OCI-M2 (cell line): Measurements from ENCODE around the gene RNU1-3.
"Not testable (repeated sequence)": the region's sequence is repeated elsewhere in the genome, so short reads cannot be mapped to it uniquely, and the experiment has no call there.

Experiments
- DNase-seq: peaks from one replicate; lab custom pipeline; 2025; ENCODE audit not compliant: unreplicated experiment; lab: John Stamatoyannopoulos, UW

RNU1-3 gene

DNA sequence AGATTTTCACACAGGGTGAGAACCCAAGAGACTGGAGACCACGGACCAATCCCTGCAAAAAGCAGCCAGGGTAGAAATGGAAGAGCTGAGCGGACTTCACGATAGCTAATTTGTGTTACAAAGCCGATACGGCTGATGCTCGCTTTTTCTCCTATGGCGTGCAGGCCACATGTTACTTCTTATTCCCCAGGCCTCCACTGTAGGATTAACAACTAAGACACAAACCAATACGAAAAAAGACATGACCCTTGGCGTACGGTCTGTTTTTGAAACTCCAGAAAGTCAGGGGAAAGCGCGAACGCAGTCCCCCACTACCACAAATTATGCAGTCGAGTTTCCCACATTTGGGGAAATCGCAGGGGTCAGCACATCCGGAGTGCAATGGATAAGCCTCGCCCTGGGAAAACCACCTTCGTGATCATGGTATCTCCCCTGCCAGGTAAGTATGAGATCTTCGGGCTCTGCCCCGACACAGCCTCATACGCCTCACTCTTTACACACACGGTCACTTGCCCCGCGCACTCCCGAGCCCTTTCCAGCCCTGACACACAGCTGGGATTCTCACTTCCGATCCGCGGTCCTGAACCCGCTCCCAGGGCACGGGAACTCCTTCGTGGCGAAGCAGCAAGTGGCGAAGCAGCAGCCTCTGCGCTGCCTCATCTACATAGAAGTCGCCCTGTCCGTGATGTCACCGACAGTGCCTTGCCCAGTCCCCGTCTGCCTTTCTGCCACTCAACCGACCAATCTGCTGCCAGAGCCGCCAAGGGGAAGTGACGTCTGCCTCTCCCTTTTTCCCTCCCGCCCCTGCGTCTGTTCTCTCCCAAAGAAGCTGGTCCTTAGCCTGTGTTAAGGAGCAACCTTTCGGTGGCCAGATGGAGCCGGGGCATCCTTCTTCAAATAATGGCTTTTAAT lies at the start of gene RNU1-3:
TSS of gene RNU1-3 (minus strand) at position 447 of the 912 bp plus-strand sequence.
- DNase-seq, result not testable (repeated sequence)

DNA sequence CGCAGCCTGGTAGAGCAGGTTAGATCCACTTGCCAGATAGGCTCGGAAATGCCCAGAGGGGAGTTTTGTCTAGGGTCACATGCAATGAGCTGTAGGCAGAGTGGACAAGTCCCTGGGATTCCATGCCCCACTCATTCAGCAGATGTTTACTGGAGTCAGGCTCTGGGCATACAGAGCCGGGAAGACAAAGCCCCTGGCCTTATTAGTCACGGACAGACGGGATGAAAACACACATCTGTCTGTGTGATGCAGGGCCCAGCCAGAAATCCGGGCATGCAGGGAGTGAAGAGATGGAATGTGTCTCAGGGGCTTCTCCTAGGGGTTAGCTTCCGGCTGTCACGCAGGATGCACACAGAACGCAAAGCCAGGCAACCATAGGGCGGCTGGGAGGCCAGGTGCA lies 46.7 kb upstream of the RNU1-3 start:
- not testable (repeated sequence) for DNase-seq

DNA sequence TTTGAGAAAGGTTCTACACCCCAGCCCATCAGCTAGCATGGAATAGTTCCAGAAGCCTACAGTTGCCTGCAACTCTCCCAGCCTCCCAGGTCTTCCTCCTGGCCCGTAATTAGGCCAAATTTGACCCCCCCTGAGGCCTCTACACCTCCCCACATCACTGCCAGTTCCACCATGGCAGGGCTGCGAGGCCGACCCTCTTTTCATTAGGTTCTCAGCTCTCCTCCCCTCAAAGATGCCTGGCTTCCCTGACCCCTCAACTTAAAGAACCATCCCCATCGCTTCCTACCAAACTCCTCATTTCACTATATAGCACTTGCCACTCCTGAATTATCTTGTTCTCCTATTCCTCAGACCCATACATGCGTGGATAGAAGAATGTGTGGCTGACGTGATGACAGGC lies 46.2 kb upstream of the RNU1-3 start:
- DNase-seq, result not testable (repeated sequence)

DNA sequence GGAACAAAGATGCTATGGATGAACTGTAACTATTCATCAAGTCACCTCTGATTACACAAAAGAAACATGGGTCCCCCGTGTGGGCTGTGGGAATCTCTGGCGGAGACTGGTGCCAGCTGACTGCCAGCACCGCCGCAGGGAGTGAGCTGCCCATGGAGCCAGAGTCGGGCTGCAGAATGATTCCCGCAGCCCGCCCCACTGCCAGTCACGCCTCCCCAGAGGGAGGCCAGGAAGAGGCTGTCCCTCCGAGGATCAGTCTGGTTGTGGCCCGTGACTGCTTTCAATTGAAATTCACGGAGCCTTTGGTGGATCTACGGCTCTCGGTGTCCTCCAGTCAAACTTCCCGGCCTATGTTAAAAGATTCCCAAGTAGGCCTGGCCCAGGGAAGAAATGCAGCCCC lies 45.8 kb upstream of the RNU1-3 start:
- not testable (repeated sequence) for DNase-seq

DNA sequence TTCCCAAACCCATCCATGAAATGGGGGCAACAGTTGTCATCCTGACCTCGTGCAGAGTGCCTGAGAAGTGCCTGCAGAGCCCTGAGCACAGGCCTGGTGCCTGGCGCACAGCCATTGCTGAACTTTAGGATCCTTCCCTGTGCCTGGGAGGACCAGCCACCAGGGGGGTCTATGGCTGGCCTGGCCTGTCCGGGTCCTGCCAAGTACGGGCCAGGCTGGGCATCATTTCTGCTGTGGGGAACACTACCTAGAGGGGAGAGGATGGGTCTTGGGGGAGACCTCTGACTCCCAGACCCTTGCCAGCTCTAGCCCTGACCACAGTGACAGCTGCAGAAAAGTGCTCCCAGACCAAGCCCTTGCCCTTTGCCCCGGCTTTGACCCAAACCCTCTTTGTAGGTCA lies 45.4 kb upstream of the RNU1-3 start:
- not testable (repeated sequence) for DNase-seq

DNA sequence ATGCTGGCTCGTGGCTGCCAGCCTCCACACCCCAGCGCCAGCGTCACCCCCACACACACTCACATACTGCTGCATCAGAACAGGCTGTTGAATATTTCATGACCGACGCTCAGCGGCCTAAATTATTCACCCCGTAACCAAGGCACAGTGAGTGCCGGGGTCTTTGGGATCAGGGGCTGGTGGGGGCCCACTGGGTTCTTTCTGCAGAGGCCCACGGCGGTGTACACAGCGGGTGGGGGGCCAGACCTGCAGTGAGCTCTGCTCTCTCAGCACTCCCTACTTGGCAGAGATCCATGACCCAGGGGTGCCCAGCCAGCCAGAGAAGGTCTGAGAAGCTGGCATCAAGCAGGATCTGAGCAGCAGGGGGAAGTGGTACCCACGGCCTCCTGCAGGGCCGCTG lies 43.9 kb upstream of the RNU1-3 start:
- DNase-seq, result not testable (repeated sequence)

DNA sequence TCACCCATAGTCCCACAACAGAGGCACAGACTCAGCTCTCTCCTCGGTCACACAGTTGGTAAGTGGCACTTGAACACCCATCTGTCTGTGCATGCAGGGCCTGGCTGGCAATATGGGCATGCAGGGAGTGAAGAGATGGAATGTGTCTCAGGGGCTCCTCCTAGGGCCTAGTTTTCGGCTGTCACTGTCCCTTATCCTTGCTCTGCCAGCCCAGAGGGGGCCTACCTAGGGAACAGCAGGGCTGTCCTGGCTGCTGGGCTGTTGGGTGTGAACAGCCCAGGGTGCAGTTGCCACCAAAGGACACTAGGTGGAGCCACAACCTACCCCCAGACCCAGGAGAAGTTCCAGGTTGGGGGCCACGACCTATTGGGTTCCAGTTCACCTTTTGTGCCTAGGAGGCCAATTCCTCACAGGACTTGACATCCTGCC lies 42.9 kb upstream of the RNU1-3 start:
- DNase-seq, result not testable (repeated sequence)

DNA sequence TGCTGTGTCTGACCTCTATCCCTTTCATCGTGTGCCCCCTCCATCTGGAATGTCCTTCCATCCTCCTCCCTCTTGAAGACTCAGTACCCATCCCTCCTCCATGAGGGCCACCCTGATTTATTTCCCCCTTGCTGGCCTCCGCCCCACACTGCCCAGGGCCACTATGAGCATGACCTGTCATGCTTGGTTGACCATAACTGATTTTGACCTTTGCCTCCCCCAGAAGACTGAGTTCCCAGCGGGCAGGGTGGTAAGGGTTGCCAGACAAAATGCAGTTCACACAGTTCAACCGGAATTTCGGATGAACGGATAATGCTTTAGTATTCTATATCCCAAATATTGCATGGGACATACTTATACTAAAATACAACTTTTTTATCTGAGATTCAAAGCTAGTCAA lies 42.0 kb upstream of the RNU1-3 start:
- DNase-seq, result not testable (repeated sequence)

DNA sequence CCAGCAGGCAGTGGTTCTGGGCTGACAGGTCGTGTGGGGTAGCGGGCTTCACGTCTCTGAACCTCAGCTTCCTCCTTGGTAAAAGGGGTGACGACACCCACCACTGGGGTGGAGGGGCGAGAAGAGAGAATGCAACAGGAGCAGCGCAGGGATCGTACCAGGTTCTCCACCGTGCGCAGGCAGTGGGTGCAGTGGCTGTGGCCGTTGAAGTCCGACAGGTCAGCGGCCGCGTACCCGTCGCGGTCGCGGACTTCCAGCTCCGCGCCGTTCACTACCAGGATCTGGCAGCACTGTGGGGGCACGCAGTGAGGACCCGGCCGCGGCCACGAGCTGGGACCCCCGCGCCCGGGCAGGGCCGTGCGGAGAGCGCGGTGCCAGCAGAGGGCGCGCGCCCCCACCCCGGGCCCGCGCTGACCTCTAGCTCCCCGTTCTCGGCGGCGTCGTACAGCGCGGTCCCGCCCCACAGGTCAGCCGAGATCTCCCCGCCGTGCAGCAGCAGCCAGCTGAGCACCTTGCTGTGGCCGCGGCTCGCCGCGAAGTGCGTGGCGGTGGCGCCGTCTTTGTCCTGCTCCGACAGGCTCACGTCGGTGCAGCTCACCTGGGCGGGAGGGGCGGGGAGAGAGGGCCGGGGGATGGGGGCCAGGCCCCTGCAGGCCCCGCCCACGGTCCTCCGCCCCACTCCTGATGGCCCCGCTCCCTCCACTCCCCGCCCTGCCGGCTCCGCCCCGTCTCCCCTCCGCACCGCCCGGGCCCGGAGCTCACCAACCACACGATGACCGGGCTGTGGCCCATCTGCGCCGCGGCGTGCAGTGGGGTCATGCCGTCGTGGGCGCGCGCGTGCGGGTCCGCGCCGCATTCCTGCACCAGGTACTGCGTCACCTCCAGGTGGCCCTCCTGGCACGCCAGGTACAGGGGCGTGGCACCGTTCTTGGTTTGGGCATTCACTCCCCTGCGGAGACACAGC lies 40.7 kb upstream of the RNU1-3 start:
- DNase-seq, result not testable (repeated sequence)

DNA sequence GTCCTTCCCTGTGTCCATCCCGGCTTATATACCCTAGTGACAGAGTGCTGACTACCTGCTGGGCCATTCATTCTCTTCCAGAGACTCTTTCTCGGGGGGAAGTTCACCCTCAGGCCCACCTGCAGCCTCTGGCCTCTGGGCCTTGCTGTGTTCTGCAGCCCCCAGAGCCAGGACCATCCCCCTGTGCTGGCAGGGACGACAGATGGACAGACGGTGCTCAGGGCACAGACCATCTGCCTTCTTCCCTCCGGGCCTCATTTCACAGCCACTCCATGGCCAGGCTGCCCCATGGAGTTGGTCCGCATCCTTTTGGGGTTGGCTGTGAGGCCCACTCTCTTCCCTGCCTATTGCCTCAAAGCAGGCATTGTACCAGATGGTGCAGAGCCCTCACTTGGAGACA lies 39.6 kb upstream of the RNU1-3 start:
- DNase-seq, result not testable (repeated sequence)

DNA sequence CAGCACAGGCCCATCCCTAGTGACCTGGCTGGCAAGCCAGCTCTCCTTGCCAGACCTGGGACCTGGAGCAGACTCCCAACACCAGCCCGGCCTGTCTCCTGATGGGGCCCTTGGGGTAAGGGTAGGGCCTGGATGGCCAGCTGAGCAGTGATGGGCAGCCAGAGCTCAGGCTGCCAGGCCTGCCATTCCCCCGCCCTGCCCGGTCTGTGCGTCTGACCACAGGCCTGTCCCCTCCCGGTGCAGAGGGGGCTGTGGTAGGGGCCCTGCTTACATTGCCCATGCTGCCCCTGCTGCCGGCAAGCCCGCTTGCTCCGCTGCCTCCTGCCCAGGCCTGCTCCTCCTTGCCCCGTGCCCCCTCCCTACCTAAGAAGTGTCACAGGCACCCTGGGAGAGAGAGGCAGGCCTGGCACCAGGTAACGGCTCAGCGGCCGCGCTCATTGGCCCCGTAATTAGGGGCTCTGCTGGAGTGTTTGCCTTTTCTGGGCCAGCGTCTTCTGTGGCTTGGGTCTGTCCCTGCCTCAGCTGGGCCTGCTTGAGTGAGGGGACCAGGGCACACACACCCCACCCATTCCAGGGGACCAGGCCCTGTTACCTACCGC lies 37.9 kb upstream of the RNU1-3 start:
- DNase-seq, result not testable (repeated sequence)

DNA sequence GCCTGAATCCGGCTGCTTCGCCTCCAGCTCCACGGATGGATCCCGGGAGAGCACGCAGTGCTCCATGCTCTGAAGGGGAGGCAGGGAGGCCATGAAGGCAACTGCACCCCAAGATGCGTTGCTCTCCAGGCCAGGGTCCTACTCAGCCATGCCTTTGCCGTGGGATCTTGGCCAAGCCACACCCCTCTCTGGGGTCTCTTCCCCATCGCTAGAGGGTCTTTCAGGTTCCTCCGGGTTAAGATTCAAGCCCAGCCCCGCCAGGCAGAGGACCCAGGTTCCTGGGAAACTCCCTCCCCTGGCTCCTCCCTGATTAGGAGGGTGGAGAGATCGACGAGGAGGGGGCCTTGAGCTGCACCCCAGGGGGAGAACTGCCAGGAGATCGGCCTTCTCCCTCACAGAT lies 37.3 kb upstream of the RNU1-3 start:
- not testable (repeated sequence) for DNase-seq

DNA sequence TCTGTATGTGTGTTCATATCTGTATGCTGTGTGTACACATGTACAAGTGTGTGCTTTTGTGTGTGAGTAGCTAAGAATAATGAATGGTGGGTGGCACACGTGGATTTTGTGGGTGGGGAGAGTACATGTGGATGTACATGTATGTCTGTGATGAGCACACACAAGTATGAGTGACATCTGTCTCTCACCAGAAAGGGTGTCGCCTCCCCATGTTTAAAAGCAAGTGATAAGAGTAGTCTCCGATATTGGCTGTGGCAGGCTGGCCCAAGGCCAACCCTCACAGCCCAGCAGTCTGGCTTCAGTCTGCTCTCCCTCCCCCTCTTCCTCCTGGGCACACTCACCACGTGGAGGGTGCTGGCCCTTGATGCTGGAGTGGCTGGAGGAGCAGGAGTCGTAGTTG lies 36.9 kb upstream of the RNU1-3 start:
- not testable (repeated sequence) for DNase-seq

DNA sequence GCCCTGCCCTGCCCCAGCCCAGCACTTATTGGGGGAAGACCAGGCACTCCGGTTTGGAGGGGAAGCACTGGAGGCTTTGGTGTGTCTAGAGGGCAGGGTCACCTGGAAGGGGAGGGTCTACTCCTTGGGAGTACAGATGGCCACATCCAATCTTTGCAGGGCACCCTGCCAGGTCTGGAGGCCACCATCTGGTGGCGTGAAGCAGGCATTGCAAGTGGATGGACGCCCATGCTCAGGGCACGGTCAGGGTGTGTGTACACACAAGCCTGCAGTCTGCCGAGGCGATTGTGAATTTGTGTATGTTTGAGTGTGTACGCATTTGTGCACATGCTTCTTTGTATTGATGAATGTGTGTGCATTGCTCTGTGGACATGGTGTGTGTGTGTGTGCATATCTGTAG lies 36.4 kb upstream of the RNU1-3 start:
- DNase-seq, result not testable (repeated sequence)

DNA sequence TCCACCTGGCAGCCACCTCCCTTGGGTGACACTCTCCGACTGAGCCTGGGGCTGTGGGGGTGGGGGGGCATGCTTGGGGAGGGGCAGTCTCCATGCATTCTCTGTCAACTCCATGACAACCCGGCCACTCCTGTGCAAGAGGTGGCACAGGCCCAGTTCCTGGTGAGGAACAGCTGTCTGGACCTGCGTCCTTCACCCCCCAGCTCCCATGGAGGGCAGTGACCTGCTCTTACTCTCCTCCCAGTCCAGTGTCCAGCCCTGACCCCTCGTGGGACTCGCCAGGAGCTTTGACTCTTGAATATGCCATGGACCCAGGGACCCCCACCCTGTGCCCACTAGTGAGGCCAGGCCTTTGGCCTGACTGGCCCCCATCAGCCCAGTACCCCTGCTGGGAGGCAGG lies 35.5 kb upstream of the RNU1-3 start:
- DNase-seq, result not testable (repeated sequence)

DNA sequence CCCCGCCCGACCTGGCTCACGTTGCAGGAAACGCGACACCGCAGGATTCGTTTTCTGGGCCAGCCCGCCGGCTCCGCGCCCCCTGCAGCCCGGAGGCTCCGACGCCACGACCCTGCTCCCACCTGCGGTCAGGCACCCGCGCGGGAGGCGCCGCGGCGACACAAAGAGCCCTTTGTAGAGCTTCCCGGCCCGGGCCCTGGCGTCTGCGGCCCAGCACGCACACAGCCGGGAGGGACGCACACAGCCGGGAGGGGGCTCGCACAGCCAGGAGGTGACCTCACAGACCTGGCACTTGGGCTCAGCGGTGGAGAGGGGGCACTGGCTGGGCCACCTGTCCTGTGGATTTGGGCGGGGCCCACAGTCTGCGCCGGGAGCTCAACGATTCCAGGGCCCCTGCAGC lies 34.4 kb upstream of the RNU1-3 start:
- DNase-seq, result not testable (repeated sequence)

DNA sequence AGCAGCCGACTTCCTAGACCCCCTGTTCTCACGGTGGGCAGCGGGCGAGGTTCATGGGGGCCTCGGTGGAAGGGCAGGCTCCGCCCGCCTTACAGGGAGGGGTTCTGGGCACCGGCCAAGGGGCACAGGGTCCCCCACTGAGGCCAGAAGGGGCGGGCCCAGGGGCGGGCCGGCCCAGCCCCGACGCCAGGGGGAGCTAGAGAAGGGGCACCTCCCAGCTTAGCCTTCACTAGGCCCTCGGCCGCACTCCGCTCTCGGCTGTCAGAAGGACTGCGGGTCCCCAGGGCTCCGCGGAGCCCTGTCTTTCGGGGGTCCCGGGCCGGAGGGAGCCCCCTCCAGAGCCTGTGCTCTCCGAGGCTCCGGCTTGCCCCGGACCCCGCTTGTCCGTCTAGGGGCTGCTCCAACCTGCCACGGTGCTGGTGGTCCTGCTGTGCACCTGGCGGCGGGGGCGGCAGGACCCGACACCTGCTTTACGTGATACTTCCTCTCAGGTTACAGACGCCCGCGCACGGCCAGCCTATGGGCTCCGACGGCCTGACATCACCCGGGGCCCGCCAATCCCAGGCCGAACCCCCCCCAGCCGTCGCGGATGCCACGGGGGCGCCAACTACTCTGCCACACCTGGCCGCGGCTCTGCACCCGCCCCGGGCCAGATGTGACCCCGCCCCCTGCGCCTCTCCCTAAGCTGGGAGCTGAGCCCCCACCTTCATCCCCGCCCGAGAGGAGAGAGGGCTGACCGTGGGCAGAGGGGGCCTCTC lies 33.6 kb upstream of the RNU1-3 start:
- DNase-seq, result not testable (repeated sequence)

DNA sequence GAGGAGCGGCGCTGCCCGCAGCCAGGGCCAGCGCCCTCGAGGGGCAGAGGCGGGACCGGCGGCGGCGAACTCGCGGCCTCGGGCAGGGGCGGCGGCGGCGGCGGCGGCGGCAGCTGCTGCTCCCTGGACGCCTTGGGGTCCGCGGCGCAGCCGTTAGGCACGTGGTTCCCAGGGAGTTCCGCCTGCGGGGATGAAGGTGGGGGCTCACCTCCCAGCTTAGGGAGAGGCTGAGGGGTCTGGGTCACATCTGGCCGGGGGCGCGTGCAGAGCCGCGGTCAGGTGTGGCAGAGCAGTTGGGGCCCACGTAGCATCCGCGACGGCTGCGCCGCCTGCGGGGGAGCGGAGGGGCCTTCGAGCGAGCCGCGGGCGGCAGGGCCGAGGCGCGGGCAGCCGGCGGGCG lies 32.7 kb upstream of the RNU1-3 start:
- not testable (repeated sequence) for DNase-seq

DNA sequence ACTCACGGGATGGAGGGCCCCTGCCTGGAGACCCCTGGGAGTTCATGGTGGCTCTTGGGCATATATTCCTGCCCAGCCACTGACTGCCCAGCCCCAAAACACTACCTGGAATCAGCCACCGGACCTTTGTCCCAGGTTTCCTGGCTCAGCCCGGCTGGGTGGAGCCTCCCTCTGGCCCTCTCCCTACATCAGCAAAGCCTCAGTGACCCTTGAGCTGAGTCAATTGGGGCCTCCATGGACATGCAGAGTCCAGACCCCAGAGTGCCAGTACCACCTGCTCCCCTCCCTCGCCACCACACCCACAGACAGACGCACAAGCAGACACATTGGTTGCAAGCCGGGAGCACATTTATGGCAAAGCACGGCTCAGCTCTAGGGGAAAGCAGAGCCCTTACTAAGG lies 30.4 kb upstream of the RNU1-3 start:
- not testable (repeated sequence) for DNase-seq

DNA sequence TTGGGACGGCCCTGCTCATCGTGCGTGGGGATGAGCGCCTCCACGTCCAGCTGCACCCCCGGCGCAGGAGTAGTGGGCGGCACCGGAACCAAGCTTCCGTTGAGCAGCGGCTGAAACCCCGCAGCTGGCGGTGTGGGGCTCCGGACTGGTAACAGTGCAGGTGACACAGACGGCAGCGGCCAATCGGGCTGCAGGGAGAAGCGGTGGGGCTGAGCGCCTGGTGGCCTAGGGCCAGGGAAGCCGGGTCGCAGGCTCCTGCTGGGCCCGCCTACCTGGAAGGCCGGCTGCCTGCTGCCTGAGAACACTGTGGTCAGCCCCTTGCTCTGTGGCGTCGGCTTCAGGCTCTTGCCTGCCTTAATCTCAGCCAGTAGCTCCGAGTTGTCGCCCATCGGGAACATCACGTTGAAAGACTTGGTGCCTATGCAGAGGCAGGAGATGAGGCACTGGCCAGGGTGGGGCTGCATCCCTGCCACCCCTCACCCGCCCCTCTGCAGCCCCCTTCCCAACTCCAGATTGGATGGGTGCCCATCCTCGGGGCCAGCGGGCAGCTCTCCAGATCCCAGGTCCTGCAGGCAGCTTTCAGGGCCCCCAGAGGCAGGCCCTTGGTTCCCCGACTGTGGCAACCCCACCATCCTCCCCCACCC lies 29.9 kb upstream of the RNU1-3 start:
- DNase-seq, result not testable (repeated sequence)
